ENCODE data around the gene DDX42. TPM values are rescaled to one million over a fixed set of nuclear protein-coding genes. Genes with fewer than 3 reads are reported as not detected.

The DDX42 gene
- total RNA-seq, 1 experiment from 2014 or later: 184 TPM

- H3K27ac Mint-ChIP-seq: peak overlapping the region; percentile 100
- peak overlapping the region; percentile 99 to 100 for H3K4me3 Mint-ChIP-seq
- DNase-seq: no peak
Measured at GRCh38 chr17:63826468-63827001, 52.6 kb downstream of the DDX42 start.

More at GRCh38 chr17:63826468-63827001, 52.6 kb downstream of the DDX42 start:
- Histone ChIP-seq H3T11ph (ENCODE audit: low read length) (no peak overlapping the region), H3K14ac (ENCODE audit: insufficient read depth, low read length) (no peak overlapping the region), H2BK15ac (ENCODE audit: low read depth, low read length) (no peak overlapping the region), H3K9me3 (ENCODE audit: control insufficient read depth, low read depth, low read length) (no peaks in the 10 kb centered on the region), H2AFZ (ENCODE audit: low read length) (no peak overlapping the region), H4K8ac (replicated peaks; ENCODE audit: insufficient read length, low read depth, low read length) (no peak overlapping the region), H2BK20ac (ENCODE audit: low read depth, low read length, poor library complexity, severe bottlenecking) (no peak overlapping the region), H2BK12ac (ENCODE audit: insufficient read length, low read depth, low read length) (no peak overlapping the region), H3K4me2 (ENCODE audit: insufficient read depth, insufficient read length, low read length) (peak overlapping the region; percentile 69), H3K9ac (ENCODE audit: extremely low read depth, insufficient read length, low read length) (peak overlapping the region; percentile 88), H2BK5ac (ENCODE audit: insufficient read length, low read length) (no peak overlapping the region), H3K4ac (ENCODE audit: low read depth, low read length) (no peak overlapping the region), H4K20me1 (ENCODE audit: control insufficient read depth, insufficient read depth, insufficient read length) (no peaks in the 10 kb centered on the region), H3K56ac (ENCODE audit: insufficient read length, low read depth, low read length) (no peak overlapping the region), H2AK5ac (ENCODE audit: insufficient read length, low read length) (no peak overlapping the region), H3K79me1 (ENCODE audit: insufficient read depth, low read depth, low read length, poor library complexity, severe bottlenecking) (peaks cover 3% of the 10 kb centered on the region), H4K5ac (ENCODE audit: insufficient read length, low read depth, low read length) (no peak overlapping the region), H3K79me2 (ENCODE audit: insufficient read depth, low read length) (peaks cover 8% of the 10 kb centered on the region; the same call in 1 of the 2 replicates), H3K18ac (ENCODE audit: insufficient read length, low read depth, low read length) (no peak overlapping the region), H2BK120ac (ENCODE audit: low read depth, low read length, poor library complexity, severe bottlenecking) (no peak overlapping the region), H3K27me3 (ENCODE audit: insufficient read depth, low read length) (no peaks in the 10 kb centered on the region), H4K91ac (ENCODE audit: insufficient read length, low read depth, low read length) (no peak overlapping the region), H3K4me1 (ENCODE audit: insufficient read depth, low read length) (no peaks in the 10 kb centered on the region), H3K27ac (ENCODE audit: insufficient read length, low read depth, low read length) (no peak overlapping the region), H3K23ac (ENCODE audit: insufficient read length, low read depth, low read length) (no peak overlapping the region), H3K23me2 (ENCODE audit: insufficient read length, low read depth, low read length, poor library complexity, severe bottlenecking) (peaks cover 6% of the 10 kb centered on the region)
- Mint-ChIP-seq H3K36me3 (ENCODE audit: insufficient read depth in 1 of 3, low read depth in 3 of 3) (peaks cover 70 to 96% (median 76%) of the 10 kb centered on the region in 3 experiments), H3K4me1 (peaks cover 12 to 16% of the 10 kb centered on the region in 2 experiments), H3K9me3 (no peaks in the 10 kb centered on the region; a peak in 1 of 5 replicates), H3K27me3 (ENCODE audit: low read depth) (no peaks in the 10 kb centered on the region; the same call in 1 of the 2 replicates)
- no peak for TF ChIP-seq CTCF (conservative IDR thresholded peaks at IDR 0.05)
- no CpG with 5 or more reads among the region's 31 CpGs for WGBS (ENCODE audit: extremely low coverage, insufficient read length, low lambda C conversion rate)
